Middle frontal gyrus (tissue), 1 donor: ENCODE measurements around the gene ARHGAP21.
"Not testable (repeated sequence)": the region's sequence is repeated elsewhere in the genome, so short reads cannot be mapped to it uniquely, and the experiment has no call there.

Source experiments
- DNase-seq: peaks from one replicate; pipeline ENCODE4 v3.0.0-alpha.2; 2015; ENCODE audit warnings: low spot score; ENCODE audit errors: extremely low spot score

ARHGAP21 gene

DNA sequence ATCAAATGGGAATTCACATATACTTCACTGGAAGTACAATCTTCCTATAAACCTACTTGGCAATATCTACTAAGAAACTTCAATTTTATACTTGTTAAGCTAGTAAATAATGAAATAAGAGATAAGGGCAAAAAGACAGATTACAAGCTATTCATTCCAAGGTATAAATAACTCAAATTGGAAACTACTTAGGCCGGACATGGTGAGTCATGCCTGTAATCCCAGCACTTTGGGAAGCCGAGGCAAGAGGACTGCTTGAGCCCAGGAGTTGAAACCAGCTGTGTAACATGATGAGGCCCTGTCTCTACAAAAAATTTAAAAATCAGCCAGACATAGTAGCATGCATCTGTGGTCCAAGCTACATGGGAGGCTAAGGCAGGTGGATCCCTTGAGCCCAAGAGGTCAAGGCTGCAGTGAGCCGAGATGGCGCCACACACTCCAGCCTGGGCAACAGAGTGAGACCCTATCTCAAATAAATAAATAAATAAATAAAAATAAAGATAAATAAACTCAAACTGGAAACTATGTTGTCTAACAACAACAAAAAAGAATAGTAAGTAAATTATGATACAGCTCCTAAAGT is 37.6 kb downstream of the ARHGAP21 start:
- DNase-seq: no peak

- no peak for DNase-seq
These were observed 40.1 kb downstream of the ARHGAP21 start for GRCh38 chr10:24683554-24683953.

DNA sequence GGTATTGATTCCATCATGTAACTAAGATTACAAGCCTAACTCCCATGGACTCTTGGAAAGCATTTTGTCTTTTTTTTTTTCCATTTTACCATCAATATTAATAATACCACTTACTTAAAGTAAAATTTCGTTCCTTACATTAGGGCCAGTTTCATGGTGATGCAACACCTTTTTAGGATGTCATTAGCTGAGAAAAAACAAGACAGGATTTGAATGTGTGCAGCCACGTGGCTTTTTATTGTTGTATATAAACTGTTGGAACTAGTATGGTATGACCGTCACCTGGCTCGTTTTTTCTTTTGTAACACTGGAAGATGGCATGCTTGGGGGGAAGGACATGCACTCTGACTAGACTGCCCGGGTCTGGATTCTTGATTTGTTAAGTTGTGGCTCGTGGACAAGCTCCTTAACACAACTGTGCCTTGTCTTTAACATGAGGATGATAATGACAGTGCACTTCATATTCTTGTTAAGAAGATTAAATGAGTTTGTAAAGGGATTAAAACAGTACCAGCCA is 42.1 kb downstream of the ARHGAP21 start:
- DNase-seq: no peak

DNA sequence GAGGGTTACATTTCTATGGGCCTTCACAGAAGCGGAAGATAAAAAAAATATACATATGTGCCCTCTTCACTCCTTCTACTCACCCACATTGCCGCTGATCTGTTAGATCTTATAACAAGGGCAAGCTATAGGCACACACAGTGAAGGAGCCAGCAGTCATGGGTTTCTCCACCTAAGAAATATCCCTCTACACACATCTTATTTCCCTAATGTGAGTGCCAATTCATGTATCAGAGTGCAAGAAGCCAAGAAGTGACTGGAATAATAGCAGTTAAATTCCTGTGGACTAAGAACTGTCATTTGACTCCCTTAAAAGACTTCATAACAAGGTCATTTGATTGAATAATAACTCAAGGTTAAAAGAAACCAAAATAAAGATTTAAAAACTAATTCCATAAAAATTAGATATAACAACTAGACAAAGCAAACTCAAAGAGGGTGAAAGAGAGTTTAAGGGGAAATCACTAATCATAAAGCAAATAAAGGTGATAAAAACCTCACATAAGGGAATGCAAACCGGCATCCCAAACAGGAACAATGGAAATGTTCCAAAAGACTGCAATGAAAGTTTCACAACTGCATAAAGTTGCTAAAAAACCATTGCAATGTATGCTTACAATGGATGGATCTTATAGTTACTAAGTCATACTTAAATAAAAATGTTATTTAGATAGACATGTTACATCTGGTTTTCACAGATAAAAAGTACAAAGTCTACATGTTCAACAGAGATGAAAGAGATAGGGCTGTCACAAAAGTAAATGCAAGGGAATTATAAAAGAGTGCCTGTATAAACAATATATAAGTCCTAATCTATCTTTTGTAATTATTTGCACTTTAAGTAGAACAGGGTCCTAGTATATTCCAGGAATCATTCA is 42.8 kb downstream of the ARHGAP21 start:
- no peak for DNase-seq

DNA sequence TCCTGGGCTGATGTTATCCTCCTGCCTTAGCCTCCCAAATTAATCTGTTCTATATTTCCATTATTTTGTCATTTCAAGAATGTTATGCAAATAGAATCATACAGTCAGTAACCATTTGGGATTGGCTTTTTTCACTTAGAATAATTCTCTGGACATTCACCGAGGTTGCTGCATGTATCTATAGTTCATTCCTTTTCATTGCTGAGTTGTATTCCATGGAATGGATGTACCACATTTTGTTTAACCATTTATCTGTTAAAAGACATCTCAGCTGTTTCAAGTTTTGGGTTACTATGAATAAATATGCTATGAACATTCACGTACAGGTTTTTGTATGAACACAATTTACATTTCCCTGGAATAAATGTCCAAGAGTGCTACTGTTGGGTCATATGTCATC is 44.9 kb downstream of the ARHGAP21 start:
- DNase-seq: no peak

GRCh38 chr10:24674892-24675632 is 48.6 kb downstream of the ARHGAP21 start:
- DNase-seq: no peak

DNA sequence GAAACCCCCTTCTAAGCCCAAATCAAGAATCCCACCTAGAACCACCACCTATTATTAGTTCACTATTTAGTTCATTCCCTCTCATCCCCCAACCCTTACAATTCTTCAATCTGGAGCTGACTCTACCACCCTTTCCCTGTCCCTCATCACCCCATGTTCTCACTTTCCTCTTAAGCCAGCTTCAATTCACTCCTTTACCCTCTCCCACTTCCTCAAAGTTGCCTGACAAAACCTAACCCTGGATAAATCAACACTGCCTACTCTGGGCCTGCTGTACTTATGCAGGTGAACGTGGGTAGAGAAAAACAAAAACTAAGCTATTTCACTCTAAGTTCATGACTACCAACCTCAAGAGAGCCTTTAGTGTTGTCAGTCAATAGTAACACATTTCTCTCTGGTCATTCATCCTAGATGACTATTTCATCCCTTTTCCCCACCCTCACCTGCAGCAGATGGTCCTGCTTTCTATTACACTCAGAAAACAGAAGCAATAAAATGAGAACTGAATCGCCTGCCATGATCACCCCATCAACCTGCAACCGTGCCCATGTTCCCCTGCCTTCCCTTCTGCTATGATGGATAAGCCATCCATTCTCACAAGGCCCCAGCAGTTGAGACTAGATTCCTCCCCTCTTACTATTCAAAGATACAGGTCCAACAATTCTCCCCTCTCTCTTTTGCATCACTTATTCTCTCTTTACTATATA is 52.6 kb downstream of the ARHGAP21 start:
- no peak for DNase-seq

DNA sequence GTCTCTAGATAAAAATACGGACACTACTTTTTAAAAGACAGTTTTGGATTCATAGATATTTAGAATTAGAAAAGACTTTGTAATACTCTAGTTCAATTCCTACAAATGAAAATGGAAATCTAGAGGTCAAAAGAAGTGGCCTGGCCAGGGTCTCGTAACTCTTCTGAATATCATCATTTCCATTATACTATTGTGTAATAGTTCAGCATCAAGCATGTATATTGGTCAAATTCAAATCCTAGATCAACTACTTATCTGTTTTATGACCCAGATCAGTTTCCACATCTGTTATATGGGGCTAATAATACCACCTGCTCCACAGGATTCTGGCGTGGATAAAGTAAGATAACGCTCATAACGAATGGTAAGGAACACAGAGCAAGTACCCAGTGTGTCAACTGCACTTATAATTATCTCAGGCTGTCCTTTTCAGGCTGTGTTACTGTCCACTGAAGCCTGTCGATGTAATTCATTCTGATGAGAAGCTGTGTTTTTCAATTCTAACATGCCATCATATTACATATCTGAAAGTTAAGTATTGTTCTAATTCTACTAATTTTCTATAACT is 54.3 kb downstream of the ARHGAP21 start:
- DNase-seq: no peak

DNA sequence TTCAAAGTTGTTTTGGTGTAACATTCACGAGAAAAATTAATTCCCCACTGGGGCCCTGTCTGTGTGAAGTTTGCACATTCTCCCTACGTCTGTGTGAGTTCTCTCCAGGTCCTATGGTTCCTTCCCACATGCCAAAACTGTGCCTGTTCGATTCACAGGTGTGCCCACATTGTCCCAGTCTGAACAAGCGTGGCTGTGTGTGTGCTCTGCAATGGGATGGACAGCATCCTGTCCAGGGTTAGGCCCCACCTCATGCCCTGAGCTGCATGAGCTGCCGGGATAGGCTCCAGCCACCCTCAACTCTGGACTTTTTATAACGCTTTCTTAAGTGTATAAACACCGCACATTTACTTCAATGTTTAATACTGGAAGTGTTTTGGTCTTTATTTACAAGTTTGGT is 55.4 kb downstream of the ARHGAP21 start:
- DNase-seq: no peak

DNA sequence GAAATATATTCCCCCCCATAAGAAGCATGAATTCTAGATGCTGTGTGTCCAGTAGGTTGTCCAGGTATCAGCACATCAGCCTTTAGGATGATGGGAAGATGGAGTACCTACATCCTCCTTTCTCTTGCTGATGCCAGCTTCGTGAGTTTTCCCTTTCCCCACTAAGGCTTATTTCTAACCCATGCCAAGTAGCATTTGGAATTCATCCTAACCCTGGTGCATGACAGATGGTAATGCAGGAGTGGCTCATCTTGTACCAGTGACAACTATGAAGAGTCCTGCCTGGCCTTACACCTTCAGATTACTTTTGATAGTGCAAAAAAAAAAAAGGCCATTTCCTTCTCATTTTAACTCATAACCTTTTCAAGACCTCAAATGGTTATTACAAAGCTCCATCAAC is 58.7 kb downstream of the ARHGAP21 start:
- DNase-seq: no peak

- DNase-seq: no peak
These were observed 62.3 kb downstream of the ARHGAP21 start for GRCh38 chr10:24661376-24661775.

GRCh38 chr10:24658319-24658718 is 65.4 kb downstream of the ARHGAP21 start:
- DNase-seq: not testable (repeated sequence)

GRCh38 chr10:24656326-24656725 is 67.4 kb downstream of the ARHGAP21 start:
- DNase-seq: not testable (repeated sequence)

DNA sequence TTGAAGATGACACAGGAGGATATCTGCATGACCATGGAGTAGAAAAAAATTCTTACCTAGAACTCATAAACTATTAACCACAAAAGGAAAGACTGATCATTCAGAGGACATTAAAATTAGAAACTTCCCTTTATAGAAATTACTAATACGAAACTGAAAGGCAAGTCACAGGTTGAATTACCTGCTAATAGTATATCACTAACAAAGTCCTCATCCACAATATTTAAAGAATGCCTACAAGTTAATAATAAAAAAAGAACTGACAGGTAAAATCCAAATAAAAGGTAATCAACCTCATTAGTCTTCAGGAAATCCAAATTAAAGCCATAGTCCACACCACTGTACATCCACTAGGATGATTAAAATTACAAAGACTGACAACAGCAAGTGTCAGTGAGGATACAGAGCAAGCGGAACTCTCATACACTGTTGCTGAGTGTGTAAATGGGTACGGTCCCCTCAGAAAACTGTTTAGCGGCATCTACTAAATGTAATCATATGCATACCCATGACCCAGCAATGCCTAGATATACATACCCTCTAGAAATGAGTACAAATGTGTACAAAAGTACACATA is 71.2 kb downstream of the ARHGAP21 start:
- no peak for DNase-seq

DNA sequence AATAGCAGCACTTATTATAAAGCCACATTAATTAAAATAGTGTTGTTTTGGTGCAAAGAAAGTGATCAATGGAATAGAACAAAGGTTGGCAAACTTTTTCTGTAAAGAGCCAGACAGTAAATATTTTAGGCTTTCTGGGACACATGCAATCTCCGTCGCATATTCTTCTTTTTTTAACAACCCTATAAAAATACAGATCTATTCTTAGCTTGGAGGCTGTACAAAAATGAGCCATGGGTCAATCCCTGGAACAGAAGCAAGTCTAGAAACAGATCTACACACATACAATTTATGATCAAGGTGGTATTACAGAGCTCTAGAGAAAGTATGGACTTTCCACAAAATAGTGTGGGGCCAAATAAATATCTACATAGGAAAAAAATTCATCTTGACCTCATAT is 71.8 kb downstream of the ARHGAP21 start:
- no peak for DNase-seq

GRCh38 chr10:24650669-24651391 is 72.9 kb downstream of the ARHGAP21 start:
- DNase-seq: no peak

DNA sequence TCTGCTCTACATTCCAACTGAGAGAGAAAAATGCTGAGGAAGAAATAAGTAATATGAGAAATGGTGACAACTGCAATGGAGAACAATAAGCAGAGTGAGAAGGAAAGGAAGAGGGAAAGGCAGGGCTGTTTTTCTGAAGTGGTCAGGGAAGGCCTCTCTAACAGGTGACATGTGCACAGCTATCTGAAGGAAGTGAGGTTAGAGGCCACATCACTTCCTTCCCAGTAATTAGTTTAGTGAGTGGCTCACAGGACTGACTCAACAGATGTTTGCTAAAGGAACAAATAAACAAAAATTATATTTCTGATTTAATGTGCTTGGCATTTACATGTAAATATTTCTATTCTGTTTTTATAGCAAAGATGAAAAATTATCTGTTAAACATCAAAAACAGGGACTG is 77.9 kb downstream of the ARHGAP21 start:
- no peak for DNase-seq

DNA sequence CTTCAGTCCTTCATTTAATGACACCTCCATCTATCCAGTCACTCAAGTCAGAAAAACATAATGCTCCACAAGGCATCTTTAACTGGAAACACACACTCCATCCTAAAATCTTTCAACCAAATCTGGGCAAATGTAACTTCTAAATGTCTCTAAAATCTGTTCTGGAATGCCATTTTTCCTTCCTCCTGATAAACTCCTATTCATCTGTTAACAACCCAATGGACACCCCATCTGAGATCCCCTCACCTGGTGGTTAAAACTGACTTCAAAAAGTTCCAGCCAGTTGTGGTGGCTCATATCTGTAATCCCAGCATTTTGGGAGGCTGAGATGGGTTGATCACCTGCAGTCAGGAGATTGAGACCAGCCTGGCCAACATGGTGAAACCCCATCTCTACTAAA is 78.7 kb downstream of the ARHGAP21 start:
- DNase-seq: no peak

DNA sequence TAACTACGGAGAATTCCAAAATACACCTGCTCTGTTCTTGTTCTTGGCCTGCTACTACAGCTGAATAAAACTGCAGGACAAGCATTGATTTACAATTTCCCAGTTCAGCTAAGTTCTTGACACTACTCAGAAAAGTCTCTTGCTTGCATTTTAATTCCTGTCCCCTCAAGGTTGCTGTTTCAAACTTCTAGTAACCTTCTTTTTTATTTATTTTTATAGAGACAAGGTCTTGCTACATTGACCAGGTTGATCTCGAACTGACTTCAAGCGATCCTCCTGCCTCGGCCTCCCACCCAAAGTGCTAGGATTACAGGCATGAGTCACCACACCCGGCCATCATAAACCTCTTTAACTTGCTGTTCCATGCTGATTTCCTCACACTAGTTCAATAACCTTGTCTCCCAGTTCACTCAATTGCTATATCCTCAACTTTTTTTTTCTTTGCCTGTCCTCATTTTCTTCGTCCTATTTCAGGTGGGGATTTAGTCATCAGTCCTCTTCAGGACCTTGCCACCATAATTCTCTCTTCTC is 79.9 kb downstream of the ARHGAP21 start:
- no peak for DNase-seq
